Measurements from ENCODE around the gene MMP10.

GRCh38 chr11:102824556-102824955 lies 44.1 kb upstream of the MMP10 start:
- TF ChIP-seq CTCF (conservative IDR thresholded peaks at IDR 0.05) (no peak), EZH2 (IDR thresholded peaks at IDR 0.05; ENCODE audit: low read depth) (no peak)

Data from PC-9 (cell line).